Activated T-cell treated with anti-CD3 and anti-CD28 coated beads, Interleukin-2, amount 50 U/mL, for 72 hours (primary cell): Measurements from ENCODE around the gene YJEFN3. TPM values are rescaled to one million over a fixed set of nuclear protein-coding genes. Genes with fewer than 3 reads are reported as not detected.
A peak's percentile ranks its signal among the peaks of the same experiment; 100 is the strongest.

ENCODE experiments used
- ATAC-seq, 2 donors: fragments of 150-1000 bp; cut with Tn5 transposase; replicated peaks in 1 of 2; 2 replicates each; pipeline ENCODE4 v1.10.0; 2021; ENCODE audit warnings: moderate library complexity in 2 of 2, mild to moderate bottlenecking in 1 of 2
- DNase-seq, 2 donors: peaks; one replicate each; pipeline ENCODE4 v3.0.0; 2021 to 2022; ENCODE audit warnings: mixed read lengths in 1 of 2
- H3K27ac Mint-ChIP-seq: one replicate; pipeline ENCODE4 v1.8.0; 2022; ENCODE audit warnings: mild to moderate bottlenecking, moderate library complexity, mixed read lengths
- H3K27me3 Mint-ChIP-seq: one replicate; pipeline ENCODE4 v1.8.0; 2022; ENCODE audit warnings: low read depth, mixed read lengths
- H3K36me3 Mint-ChIP-seq, 2 donors: one replicate each; pipeline ENCODE4 v1.8.0; 2022; ENCODE audit warnings: mixed read lengths in 2 of 2, mild to moderate bottlenecking in 1 of 2; ENCODE audit not compliant: insufficient read depth in 2 of 2
- H3K4me1 Mint-ChIP-seq: one replicate; pipeline ENCODE4 v1.8.0; 2022; ENCODE audit warnings: low read depth, mixed read lengths
- H3K4me3 Mint-ChIP-seq, 2 donors: one replicate each; pipeline ENCODE4 v1.8.0; 2022; ENCODE audit warnings: mild to moderate bottlenecking in 2 of 2, mixed read lengths in 2 of 2, moderate library complexity in 2 of 2
- H3K9me3 Mint-ChIP-seq, 2 donors: one replicate each; pipeline ENCODE4 v1.8.0; 2022; ENCODE audit warnings: mixed read lengths in 2 of 2
- total RNA-seq, 2 donors: library from RNA; stranded (reverse); gene quantifications; one replicate each; pipeline ENCODE4 v1.2.3, GENCODE V29; 2022

YJEFN3 gene
- total RNA-seq, 2 donors from 2014 or later = 18.2 to 21.3 TPM

- no peak overlapping the region for H3K4me3 Mint-ChIP-seq
- ATAC-seq = no peak
- H3K36me3 Mint-ChIP-seq = peaks cover 1 to 20% of the 10 kb centered on the region in 2 donors
- no peak for DNase-seq
- H3K4me1 Mint-ChIP-seq = no peaks in the 10 kb centered on the region
- no peaks in the 10 kb centered on the region for H3K9me3 Mint-ChIP-seq
- H3K27me3 Mint-ChIP-seq = no peaks in the 10 kb centered on the region
- H3K27ac Mint-ChIP-seq = no peak overlapping the region
Observed at GRCh38 chr19:19502808-19503602, 25.7 kb upstream of the YJEFN3 start.

- no peaks in the 10 kb centered on the region for H3K27me3 Mint-ChIP-seq
- H3K9me3 Mint-ChIP-seq = no peaks in the 10 kb centered on the region
- DNase-seq (no peak), ATAC-seq (no peak)
- H3K4me3 Mint-ChIP-seq = no peak overlapping the region
- H3K4me1 Mint-ChIP-seq = no peaks in the 10 kb centered on the region
- H3K36me3 Mint-ChIP-seq = peaks cover 1 to 18% of the 10 kb centered on the region in 2 donors
- no peak overlapping the region for H3K27ac Mint-ChIP-seq
Observed at GRCh38 chr19:19504754-19505668, 23.7 kb upstream of the YJEFN3 start.

GRCh38 chr19:19505669-19506326, 22.9 kb upstream of the YJEFN3 start:
- H3K27me3 Mint-ChIP-seq = no peaks in the 10 kb centered on the region
- no peaks in the 10 kb centered on the region for H3K9me3 Mint-ChIP-seq
- H3K36me3 Mint-ChIP-seq = peaks cover 1 to 18% of the 10 kb centered on the region in 2 donors
- DNase-seq (no peak), ATAC-seq (no peak)
- no peak overlapping the region for H3K4me3 Mint-ChIP-seq
- no peak overlapping the region for H3K27ac Mint-ChIP-seq
- H3K4me1 Mint-ChIP-seq = no peaks in the 10 kb centered on the region

- no peaks in the 10 kb centered on the region for H3K9me3 Mint-ChIP-seq
- no peak for ATAC-seq
Observed at GRCh38 chr19:19506592-19506991, 22.1 kb upstream of the YJEFN3 start.

GRCh38 chr19:19507354-19507753, 21.4 kb upstream of the YJEFN3 start:
- no peak for ATAC-seq
- H3K27me3 Mint-ChIP-seq = no peaks in the 10 kb centered on the region
- H3K4me1 Mint-ChIP-seq = no peaks in the 10 kb centered on the region
- H3K36me3 Mint-ChIP-seq = peaks cover 1 to 16% of the 10 kb centered on the region in 2 donors
- no peak overlapping the region for H3K27ac Mint-ChIP-seq
- H3K9me3 Mint-ChIP-seq = no peaks in the 10 kb centered on the region
- no peak for DNase-seq
- H3K4me3 Mint-ChIP-seq = no peak overlapping the region

More at GRCh38 chr19:19506592-19506991, 22.1 kb upstream of the YJEFN3 start:
- no peaks in the 10 kb centered on the region for H3K27me3 Mint-ChIP-seq
- peaks cover 1 to 18% of the 10 kb centered on the region in 2 donors for H3K36me3 Mint-ChIP-seq
- H3K4me1 Mint-ChIP-seq = no peaks in the 10 kb centered on the region
- no peak overlapping the region for H3K27ac Mint-ChIP-seq
- DNase-seq = no peak
- no peak overlapping the region for H3K4me3 Mint-ChIP-seq

- Mint-ChIP-seq H3K27me3 (no peaks in the 10 kb centered on the region), H3K9me3 (no peaks in the 10 kb centered on the region), H3K36me3 (peaks cover 1 to 13% of the 10 kb centered on the region in 2 donors), H3K27ac (no peak overlapping the region), H3K4me1 (no peaks in the 10 kb centered on the region), H3K4me3 (no peak overlapping the region)
- no peak for DNase-seq
- no peak for ATAC-seq
Observed at GRCh38 chr19:19508217-19508616, 20.5 kb upstream of the YJEFN3 start.

GRCh38 chr19:19510432-19510831, 18.3 kb upstream of the YJEFN3 start:
- Mint-ChIP-seq H3K27ac (no peak overlapping the region), H3K4me1 (no peaks in the 10 kb centered on the region), H3K36me3 (peaks cover 0 to 6% of the 10 kb centered on the region in 2 donors), H3K9me3 (no peaks in the 10 kb centered on the region), H3K4me3 (no peak overlapping the region), H3K27me3 (no peaks in the 10 kb centered on the region)
- ATAC-seq (no peak), DNase-seq (no peak)

- Mint-ChIP-seq H3K9me3 (no peaks in the 10 kb centered on the region), H3K4me1 (peaks cover 16% of the 10 kb centered on the region), H3K4me3 (peak overlapping the region in 1 of 2 donors; percentile 42), H3K27ac (no peak overlapping the region), H3K27me3 (no peaks in the 10 kb centered on the region), H3K36me3 (peaks cover 0 to 2% of the 10 kb centered on the region in 2 donors)
- no peak for DNase-seq
- ATAC-seq = no peak
Observed at GRCh38 chr19:19513682-19514081, 15.0 kb upstream of the YJEFN3 start.

- DNase-seq = no peak
Observed at GRCh38 chr19:19514215-19514657, 14.5 kb upstream of the YJEFN3 start.

GRCh38 chr19:19514881-19515641, 13.7 kb upstream of the YJEFN3 start, which contains the start of gene TSSK6:
Gene TSSK6 (minus strand): TSS chr19:19515548. CDS start chr19:19515427, 121 bp downstream.
- H3K4me1 Mint-ChIP-seq = peaks cover 27% of the 10 kb centered on the region
- no peaks in the 10 kb centered on the region for H3K9me3 Mint-ChIP-seq
- H3K4me3 Mint-ChIP-seq = peak within 1 kb of the TSS; percentile 93 to 96
- H3K27ac Mint-ChIP-seq = peak within 1 kb of the TSS; percentile 97
- ATAC-seq (no peak), DNase-seq (no peak)
- H3K27me3 Mint-ChIP-seq = no peaks in the 10 kb centered on the region
- peaks cover 4 to 12% of the 10 kb centered on the region in 2 donors for H3K36me3 Mint-ChIP-seq

More at GRCh38 chr19:19514215-19514657, 14.5 kb upstream of the YJEFN3 start:
- H3K4me1 Mint-ChIP-seq = peaks cover 19% of the 10 kb centered on the region
- H3K4me3 Mint-ChIP-seq = peak overlapping the region; percentile 43 to 62
- no peak for ATAC-seq
- no peak overlapping the region for H3K27ac Mint-ChIP-seq
- H3K36me3 Mint-ChIP-seq = peaks cover 0 to 4% of the 10 kb centered on the region in 2 donors
- no peaks in the 10 kb centered on the region for H3K9me3 Mint-ChIP-seq
- H3K27me3 Mint-ChIP-seq = no peaks in the 10 kb centered on the region

GRCh38 chr19:19515642-19516519, 12.8 kb upstream of the YJEFN3 start, which contains the start of gene NDUFA13:
Gene NDUFA13 (plus strand): TSS chr19:19516225. CDS start chr19:19516239, 14 bp downstream.
- Mint-ChIP-seq H3K27ac (peak within 1 kb of the TSS; percentile 97), H3K4me1 (peaks cover 33% of the 10 kb centered on the region), H3K9me3 (no peaks in the 10 kb centered on the region), H3K4me3 (peak within 1 kb of the TSS; percentile 93 to 96), H3K27me3 (no peaks in the 10 kb centered on the region), H3K36me3 (peaks cover 7 to 19% of the 10 kb centered on the region in 2 donors)
- DNase-seq = peak; percentile 93 to 96
- ATAC-seq = peak; percentile 94 to 97
